ENCODE results near the gene CNOT6. TPM values are rescaled to one million over a fixed set of nuclear protein-coding genes. Genes with fewer than 3 reads are reported as not detected.

The CNOT6 gene
- total RNA-seq, 4 donors from 2014 or later, result 15.8 to 25.7 (median 24.1) TPM

GRCh38 chr5:180627386-180628120 lies 133.4 kb downstream of the CNOT6 start:
- Histone ChIP-seq H3K4me1 (no peaks in the 10 kb centered on the region), H3K27ac (no peak overlapping the region), H3K27me3 (peaks cover 39% of the 10 kb centered on the region), H3K9me3 (no peaks in the 10 kb centered on the region), H3K4me3 (no peak overlapping the region), H3K36me3 (no peaks in the 10 kb centered on the region)
- 80% methylated on average over 1 of the region's 12 CpGs; no CpG with 5 or more reads in 1 of the 2 donors for WGBS, 2 donors (ENCODE audit: low coverage in 1 of 2)
- TF ChIP-seq POLR2A (IDR thresholded peaks at IDR 0.05) (no peak), POLR2AphosphoS5 (IDR thresholded peaks at IDR 0.05) (no peak), EP300 (IDR thresholded peaks at IDR 0.05) (no peak), CTCF (IDR thresholded peaks at IDR 0.05) (no peak)
- no peak for ATAC-seq

Small RNA genes within 50 kb of the gene (small RNA-seq; reads per million reads assigned to genes)
- 0 reads per million in 4 donors for gene RNU6-525P

Other genes with a start within 250 kb of the CNOT6 start
- gene MAPK9, start 202.3 kb upstream of the CNOT6 start, total RNA-seq, result 10 to 100 TPM; 25.7 to 43.7 (median 35.7) TPM
- gene GFPT2, start 141.0 kb upstream of the CNOT6 start, total RNA-seq, result 10 to 100 TPM; 28.7 to 94.1 (median 34.1) TPM
- gene SCGB3A1, start 97.1 kb downstream of the CNOT6 start, total RNA-seq, result 10 to 100 TPM in 1 of 4 donors, not detected in 3; 78.4 TPM
- gene FLT4, start 155.2 kb downstream of the CNOT6 start, total RNA-seq, result 10 to 100 TPM in 2 of 4 donors, 1 to 10 TPM in 2; 7.6 to 15.2 (median 10.4) TPM
- gene OR2Y1, start 245.7 kb downstream of the CNOT6 start, total RNA-seq, result not detected